HG02623 (cell line): ENCODE results near the gene RNF145.
A peak's percentile ranks its signal among the peaks of the same experiment; 100 is the strongest.
"Not testable (repeated sequence)": the region's sequence is repeated elsewhere in the genome, so short reads cannot be mapped to it uniquely, and the experiment has no call there.

ENCODE experiments used
- ATAC-seq: cut with Tn5 transposase; IDR thresholded peaks from one replicate; pipeline ENCODE4 v1.9.1; 2021; ENCODE audit warnings: moderate library complexity; ENCODE audit not compliant: unreplicated experiment

Gene RNF145

GRCh38 chr5:159161361-159162214, 47.8 kb downstream of the RNF145 start:
- ATAC-seq: no peak

DNA sequence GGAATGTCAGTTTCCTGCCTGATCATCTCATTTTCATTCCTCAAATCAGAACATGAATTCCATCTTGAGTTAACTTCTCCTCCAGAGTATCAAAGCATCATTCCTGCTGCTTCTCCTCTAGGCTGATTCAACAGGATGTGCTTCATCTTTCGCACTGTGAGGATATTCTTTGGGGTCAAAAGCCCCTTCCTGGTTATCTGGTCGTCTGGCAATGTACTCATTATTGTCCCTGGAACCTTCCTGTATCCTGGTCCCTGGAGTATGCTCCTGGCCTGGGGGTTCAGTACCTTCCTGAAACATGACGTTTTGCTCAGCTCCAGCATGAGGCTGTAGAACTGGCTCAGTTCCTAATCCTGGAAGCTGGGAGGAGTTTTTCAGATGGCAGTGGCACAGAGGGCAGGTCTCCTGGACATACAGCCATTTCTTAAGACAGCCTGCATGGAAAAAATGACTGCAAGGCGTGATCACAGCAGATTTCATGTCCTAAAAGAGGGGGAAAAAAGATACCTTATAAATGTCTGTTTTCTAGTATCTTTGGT, 50.7 kb downstream of the RNF145 start:
- ATAC-seq: not testable (repeated sequence)

DNA sequence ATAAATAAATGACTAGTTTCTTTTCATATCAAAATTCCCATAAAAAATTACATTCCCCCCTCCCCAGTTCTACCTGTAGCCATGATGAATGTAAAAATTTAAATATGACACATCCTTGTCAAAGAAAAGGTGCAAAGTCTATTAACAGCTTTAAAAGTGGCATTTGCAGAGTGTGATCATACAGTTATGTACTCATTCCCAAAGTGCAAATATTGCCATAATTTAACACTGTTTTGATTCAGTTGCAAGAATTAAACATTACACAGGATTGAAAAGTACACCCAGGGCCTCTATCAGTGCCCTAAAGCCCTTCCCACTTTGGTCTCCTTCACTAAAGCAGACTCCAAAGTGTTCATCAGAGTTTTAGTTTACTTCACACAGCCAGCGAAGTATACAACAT, 51.8 kb downstream of the RNF145 start:
- ATAC-seq: no peak

GRCh38 chr5:159156426-159157238, 52.7 kb downstream of the RNF145 start:
- peak; percentile 55 for ATAC-seq

DNA sequence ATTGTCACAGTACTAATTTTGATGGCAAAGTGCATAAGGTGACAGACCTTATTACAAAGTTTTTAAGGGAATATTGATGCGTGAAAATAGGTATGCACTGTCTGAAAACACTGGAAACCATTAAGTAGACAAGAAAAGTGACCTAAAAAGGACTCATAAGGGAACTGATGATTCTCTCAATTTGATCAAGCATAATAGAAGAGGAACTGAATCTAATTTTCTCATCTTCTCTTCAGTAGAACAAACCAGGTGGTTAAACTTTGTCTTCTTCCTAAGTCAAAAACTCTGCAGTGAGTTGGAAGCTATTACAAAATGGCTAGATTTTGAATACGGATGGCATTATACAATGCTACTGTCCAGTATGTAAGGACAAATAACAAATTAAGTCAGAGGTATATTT, 53.4 kb downstream of the RNF145 start:
- no peak for ATAC-seq

GRCh38 chr5:159152876-159153275, 56.5 kb downstream of the RNF145 start:
- ATAC-seq: no peak

- ATAC-seq: no peak
Measured at GRCh38 chr5:159149085-159149484, 60.3 kb downstream of the RNF145 start.

DNA sequence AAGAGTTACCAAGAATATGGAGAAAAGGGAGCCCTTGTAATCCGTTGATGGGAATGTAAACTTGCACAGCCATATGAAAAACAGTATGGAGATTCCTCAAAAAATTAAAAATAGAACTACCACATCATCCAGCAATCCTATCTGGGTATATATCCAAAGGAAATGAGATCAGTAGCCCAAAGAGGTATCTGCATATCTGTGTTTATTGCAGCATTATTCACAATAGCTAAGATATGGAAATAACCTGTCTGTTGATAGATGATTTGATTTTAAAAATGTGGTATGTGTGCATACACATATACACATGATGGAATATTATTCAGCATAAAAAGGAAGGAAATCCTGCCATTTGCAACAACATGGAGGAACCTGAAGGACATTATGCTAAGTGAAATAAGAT, 61.4 kb downstream of the RNF145 start:
- ATAC-seq: no peak

- no peak for ATAC-seq
Measured at GRCh38 chr5:159146839-159147238, 62.5 kb downstream of the RNF145 start.

DNA sequence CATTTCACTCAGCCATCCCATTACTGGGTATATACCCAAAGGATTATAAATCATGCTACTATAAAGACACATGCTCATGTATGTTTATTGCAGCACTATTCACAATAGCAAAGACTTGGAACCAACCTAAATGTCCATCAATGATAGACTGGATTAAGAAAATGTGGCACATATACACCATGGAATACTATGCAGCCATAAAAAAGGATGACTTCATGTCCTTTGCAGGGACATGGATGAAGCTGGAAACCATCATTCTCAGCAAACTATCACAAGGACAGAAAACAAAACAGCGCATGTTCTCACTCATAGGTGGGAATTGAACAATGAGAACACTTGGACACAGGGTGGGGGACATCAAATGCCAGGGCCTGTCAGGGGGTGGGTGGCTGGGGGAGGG, 64.2 kb downstream of the RNF145 start:
- ATAC-seq: not testable (repeated sequence)

- no peak for ATAC-seq
Measured at GRCh38 chr5:159139802-159140201, 69.6 kb downstream of the RNF145 start.

- ATAC-seq: no peak
Measured at GRCh38 chr5:159135896-159136531, 73.3 kb downstream of the RNF145 start.

DNA sequence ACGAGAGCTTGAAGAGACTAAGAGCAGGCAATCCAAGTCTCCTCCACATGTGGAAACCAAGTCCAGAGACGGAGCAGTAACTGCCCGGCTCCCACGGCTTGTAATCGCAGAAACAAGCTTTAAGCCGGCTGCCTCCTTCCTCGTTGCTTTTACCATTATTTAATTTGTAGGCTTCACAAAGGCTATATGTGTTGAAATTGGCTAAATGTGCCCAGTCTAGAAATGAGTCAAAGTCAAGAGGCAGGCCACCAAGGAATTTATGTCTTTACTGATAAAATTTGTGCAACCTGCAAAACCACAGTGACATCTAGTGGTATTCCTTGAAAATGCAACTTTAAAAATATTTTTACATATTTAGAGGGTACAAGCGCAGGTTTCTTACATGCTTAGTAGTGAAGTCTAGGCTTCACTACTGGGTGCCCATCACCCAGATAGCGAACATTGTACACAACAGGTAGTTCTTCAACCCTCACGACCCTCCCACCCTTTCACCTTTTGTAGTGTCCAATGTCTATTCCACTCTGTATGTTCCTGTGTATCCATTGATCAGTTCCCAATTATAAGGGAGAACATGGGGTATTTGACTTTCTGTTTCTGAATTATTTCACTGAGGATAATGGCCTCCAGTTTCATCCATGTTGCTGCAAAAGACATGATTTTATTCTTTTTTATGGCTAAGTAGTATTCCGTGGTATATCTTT, 76.2 kb downstream of the RNF145 start:
- no peak for ATAC-seq

- no peak for ATAC-seq
Measured at GRCh38 chr5:159132429-159133040, 76.8 kb downstream of the RNF145 start.

DNA sequence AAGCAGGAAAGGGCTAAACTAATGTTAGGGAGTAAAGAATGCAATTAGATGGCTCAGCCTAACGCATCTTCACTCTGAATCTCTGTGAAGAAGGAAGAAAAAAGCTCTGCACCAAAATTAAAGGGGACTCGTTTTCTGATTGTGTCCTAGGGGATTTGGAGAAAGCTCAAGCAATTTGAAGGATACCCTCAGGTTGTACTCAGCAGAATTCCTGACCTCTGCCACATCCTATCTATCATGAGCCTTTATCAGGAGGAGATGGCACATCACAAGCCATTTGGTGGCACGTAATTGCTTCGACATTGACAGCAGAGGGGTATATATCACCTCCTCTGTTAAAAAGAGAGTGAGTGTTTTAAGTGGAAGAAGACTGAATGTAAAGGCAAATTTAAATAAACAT, 77.4 kb downstream of the RNF145 start:
- no peak for ATAC-seq

- ATAC-seq: no peak
Measured at GRCh38 chr5:159130871-159131270, 78.5 kb downstream of the RNF145 start.

GRCh38 chr5:159128070-159128541, 81.2 kb downstream of the RNF145 start:
- no peak for ATAC-seq

DNA sequence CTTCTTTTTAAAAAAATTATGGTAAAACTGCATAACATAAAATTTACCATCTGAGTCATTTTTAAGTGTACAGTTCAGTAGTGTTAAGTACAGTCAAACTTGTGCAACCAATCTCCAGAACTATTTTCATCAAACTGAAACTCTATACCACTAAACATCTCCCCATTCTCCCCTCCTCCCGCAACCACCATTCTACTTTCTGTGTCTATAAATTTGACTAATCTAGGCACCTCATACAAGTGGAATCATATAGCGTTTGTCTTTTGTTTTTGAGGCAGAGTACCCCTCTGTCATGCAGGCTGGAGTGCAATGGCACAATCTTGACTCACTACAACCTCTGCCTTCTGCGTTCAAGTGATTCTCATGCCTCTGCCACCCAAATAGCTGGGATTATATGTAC, 85.7 kb downstream of the RNF145 start:
- no peak for ATAC-seq

- no peak for ATAC-seq
Measured at GRCh38 chr5:159123189-159123588, 86.2 kb downstream of the RNF145 start.

DNA sequence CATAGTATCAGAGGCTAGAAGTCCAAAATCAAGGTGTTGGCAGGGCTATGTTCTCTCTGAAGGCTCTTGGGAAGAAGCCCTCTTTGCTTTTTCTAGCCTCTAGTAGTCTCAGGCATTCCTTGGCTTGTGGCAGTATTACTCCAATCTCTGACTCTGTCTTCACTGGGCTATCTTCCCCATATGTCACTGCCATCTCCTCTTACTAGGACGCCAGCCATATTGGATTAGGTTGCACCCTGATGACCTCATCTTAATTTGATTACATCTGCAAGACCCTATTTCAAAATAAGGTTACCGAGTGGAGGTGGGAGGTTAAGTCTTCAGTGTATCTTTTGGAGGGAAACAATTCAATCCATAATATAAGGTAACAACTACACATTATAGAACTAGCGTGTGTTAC, 88.3 kb downstream of the RNF145 start:
- no peak for ATAC-seq
